DMS153 treated with DMSO at 0.1 percent for 48 hours (cell line): ENCODE data around the gene INPP5A.
"Not testable (repeated sequence)": the region's sequence is repeated elsewhere in the genome, so short reads cannot be mapped to it uniquely, and the experiment has no call there.

Experiments used
- DNase-seq: peaks from one replicate; lab custom pipeline; 2025; ENCODE audit not compliant: unreplicated experiment; lab: John Stamatoyannopoulos, UW

Gene INPP5A

DNA sequence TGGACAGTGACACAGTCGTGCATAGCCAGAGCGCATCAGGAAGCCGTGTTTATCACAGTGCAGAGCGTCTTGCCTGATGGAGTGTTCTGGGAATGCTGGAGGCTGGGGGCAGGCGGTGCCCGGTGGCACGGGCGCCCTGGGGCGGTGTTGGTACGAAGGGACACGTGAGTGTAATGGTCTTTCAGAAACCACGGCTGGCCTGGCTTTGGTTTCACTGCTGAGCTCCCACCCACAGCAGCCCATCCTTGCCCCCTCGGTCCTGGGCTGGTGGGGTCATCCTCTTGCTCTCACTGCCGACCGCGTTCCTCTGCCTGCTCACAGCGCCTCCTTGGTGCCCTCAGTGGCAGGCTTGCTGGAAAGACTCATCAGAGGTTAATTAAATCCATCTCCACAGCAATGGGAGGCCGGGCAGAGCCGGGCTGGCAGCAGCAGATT is 197.8 kb downstream of the INPP5A start:
- DNase-seq: no peak

DNA sequence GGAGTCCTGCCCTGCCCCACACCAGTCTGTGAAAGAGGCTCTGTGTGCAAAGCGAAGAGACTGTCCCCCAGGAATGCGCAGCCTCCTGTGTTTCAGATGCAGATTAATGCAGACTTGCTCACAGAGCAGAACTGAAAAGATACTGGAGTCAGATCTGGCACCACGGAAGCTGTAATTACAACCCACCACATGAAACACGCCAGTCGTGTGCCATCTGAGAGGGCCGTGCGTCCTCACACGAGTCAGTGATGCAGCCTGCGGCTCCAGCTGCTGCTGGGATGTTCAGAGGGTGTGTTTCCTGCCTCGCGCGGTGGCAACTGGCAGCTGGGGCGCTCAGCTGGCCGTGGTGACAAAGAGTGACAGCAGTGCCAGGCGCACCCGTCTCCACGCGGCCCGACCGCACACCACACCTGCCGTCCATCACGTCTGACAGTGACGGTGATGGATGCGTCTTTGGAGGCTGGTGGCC is 198.4 kb downstream of the INPP5A start:
- DNase-seq: no peak

DNA sequence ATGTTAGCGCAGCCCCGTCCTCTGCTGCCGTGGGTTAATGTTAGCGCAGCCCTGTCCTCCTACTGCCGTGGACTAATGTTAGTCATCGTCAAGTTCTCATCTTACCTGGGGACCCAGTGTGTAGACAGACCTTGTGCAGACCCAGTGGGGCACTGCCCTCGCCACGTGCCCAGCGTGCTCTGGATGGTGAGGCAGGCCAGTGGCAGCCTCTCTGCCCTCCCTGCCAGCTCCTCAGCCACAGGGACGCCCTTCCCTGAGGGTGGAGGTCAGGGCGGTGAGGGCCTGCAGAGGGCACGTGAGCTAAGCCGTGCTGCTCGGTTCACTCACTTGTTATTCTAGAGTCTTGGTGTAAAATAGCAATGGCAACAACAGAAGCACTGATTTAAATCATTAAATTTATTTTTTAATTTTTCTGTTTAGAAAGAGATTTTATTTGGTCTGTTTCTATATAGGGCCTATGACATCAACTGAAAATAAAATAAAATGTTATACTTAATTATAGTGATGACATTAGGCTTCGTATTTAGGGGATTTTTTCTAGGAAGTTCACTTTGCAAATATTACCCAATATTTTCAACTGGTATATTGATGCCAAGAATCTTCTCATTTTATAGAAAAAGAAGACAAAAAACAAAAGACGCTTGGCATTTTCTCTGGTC is 199.9 kb downstream of the INPP5A start:
- DNase-seq: no peak

DNA sequence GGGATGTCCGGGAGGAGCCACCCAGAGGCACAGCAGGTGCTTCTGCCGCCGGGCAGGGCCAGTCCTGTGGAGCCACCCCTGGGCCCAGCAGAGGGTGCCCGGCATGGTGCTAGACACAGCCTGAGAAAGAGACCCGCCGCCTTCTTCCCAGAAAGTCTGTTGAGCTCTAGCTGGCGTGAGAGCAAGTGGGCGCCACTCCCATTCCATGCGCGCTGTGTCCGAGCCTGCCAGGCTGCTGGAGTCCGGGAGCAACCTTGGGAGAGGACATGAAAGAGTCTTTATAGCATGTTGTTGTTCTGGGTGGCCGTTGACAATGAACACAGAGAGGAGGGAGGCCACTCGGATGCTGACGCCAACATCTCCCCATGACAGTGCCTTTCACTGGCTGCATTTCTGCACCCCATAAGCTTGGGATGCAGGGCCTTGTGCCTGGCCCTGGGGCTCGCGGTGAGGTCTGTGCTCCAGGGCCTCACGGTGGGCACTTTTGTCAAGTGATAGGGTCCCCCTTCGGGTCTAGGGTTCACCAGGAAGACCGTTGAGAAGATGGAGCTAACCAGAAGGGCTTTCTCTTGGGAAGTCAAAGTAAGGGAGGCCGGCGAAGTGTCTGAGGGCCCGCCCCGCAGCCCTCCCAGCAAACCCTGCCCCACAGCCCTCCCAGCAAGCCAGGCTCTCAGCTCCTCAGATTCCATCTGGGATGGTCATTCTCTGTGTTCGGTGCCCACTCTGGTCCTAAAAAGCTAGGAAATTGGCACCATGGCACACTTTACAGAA is 201.1 kb downstream of the INPP5A start:
- DNase-seq: no peak

DNA sequence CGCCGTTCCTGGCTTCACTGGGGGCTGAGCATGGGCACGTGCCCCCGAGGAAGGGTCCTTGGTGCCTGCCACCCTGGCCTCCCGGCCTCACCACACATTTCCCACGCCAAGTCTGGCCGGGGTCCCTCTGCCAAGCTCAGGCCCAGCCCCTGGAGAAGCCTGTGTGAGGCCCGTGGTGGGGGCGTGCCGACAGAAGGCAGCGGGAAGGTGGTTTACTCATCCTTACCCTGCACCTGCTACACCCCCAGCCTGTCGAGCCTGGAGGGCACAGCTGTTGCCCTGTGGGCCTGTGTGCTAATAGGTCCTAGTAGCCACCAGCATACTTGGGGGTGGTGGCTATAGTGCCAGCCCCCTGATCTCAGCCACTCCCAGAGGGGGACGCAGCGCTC is 201.6 kb downstream of the INPP5A start:
- DNase-seq: no peak

DNA sequence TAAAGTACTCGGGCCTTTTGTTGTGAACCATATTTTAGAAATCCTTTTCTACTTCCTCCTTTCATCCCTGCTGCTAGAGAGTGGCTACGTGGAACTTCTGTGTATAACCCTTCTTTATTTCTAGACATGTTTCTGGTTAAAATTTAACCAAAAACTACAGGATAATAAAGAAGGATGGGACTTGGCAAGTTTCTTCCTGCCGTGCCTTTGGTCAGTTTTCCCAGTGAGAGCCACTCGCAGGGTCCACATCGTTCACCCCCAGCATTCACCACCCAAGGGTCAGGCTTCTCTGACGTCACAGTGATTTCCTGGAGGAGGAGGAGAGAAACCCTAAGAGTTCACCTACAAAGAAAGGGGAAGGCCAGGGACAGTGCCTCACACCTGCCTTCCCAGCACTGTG is 203.0 kb downstream of the INPP5A start:
- no peak for DNase-seq

DNA sequence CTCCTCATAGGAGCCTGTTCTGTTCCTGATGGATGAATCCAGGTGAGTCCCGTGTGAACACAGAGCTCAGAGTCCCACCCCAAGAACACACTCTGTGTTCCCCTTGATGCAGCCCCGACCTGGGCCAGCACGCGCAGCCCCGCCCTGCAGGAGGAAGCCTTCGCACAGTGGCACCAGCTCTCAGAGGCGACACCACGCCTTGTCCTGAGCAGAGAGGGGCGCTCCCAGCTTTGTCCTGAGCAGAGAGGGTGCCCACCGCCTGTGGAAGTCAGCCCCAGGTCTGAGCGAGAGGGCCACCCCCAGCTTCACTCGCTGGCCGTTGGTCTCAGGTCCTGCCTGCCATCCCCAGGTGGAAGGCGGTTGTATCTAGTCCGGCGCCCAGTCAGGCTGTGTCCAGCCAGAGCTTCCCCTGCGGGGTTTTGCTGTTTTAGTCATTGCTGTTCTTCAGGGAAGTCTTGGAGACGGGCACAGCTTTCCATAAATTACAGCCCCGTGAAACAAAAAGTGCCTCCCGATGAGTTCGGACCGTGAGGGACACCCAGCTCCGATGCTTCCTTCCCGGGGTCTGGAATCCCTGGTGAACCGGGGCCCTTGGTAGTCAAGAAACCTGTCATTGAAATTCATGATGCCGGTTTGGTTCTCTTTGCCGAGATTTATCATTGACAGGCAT is 204.7 kb downstream of the INPP5A start:
- DNase-seq: no peak

DNA sequence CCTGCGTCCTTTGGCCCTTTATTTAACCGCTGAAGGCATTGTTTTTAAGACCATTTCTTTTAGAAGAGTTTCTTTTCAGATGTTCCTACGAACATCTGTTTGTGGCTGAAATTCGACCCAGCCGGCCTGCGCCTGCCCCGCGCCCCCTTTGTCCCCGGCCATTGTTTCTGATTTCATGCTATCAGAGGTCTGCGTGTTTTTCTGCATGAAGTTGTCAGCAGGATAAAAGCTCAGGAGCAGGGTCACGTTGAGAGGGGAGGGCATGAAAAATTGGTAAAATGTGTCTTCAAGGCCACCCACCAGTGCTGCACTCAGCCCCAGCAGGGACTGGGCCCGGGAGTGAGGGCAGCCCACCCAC is 205.2 kb downstream of the INPP5A start:
- DNase-seq: no peak

DNA sequence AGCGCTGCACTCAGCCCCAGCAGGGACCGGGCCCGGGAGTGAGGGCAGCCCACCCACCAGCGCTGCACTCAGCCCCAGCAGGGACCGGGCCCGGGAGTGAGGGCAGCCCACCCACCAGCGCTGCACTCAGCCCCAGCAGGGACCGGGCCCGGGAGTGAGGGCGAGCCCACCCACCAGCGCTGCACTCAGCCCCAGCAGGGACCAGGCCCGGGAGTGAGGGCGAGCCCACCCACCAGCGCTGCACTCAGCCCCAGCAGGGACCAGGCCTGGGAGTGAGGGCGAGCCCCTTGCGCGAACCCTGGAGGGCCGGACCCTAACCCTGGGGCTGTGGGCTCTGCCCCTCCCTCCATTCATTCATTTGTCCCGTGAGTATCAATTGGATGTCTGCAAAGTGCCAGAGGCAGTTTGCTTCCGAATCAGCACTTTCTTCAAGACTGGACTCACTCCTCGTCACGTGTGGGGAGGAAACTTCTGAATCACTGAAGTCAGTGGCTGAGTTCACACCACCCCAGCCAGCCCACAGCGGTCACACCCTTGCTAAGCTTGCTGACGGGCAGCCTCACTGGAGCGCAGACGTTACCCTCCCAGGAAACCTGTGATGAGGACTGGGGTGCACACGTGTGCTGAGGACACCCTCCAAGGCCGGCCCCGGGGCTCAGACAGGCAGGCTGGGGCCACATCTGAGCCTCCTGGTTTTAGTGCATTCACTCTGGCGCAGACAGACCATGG is 205.8 kb downstream of the INPP5A start:
- not testable (repeated sequence) for DNase-seq

DNA sequence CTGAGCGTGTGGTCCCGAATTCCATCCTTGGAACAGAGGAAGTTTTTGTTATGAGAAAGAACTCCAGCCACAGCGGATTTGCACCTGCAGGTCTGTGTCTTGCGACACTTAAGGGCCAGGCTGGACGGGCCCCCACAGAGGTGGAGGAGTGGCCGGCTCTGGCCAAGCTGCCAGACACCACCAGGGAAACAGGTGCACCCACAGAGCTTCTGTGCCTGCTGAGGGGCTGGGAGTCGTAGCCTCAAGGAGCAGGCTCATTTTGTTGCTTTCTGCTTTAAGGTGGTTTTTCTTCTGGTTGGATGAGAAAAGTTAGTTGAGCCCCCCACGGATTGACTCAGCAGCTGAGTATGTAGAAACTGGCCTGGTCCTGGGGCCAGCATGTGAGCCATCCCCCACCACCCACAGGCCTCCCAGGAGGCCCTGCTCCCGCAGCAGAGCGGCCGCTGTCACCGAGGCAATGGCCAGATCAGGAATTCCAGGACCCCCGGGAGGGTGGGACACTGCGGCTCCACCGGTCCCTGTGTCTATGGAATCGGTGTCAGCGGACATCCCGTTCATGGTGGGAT is 206.4 kb downstream of the INPP5A start:
- no peak for DNase-seq

DNA sequence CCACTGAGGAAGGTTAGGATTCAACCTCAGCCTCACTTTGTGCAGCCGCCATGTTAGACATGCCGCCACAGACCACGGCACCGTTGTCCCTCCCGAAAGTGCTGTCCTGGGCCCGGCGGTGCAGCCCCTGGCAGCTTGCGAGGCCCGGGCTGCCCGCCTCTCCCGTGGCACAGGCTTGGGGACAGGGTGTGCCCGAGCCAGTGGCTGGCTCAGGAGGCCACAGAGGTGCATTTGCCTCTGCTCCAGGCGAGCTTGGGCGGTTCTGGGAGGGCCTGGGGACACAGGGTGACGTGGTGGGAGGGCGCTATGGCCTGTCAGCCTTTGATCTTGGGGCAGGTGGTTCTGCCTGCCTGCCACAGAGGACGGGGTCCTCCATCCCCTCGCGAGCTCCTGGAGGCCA is 207.3 kb downstream of the INPP5A start:
- no peak for DNase-seq

DNA sequence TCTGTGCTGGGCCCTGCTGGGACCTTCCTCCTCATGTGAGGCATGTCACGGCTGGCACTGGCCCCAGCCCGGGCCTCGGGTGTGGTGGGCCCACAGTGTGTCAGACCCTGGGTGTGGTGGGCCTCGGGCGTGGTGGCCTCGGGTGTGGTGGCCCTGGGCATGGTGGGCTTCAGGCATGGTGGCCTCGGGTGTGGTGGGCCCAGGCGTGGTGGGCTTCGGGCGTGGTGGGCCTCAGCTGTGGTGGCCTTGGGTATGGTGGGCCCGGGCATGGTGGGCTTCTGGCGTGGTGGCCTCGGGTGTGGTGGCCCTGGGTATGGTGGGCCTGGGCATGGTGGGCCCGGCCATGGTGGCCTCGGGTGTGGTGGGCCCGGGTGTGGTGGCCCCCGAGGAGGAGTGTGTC is 207.9 kb downstream of the INPP5A start:
- DNase-seq: no peak

DNA sequence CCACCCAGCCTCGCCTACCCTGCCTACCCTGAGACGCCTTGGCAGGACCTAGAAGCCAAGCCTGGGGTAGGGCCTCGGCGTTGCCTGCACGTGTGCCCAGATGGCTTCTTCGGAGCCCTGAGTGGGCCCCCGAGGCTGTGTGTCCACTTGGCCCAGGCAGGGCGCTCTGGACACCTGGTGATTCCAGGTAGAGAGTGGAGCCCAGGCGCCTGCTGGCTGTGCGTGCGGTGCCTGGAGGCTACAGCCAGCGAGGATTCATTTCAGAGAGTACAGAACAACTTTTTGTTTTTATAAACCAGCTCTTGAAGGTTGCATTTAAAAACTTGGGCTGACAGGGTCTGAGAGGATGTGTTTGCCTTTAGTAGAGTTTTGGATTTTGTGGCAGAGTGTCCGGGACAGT is 208.4 kb downstream of the INPP5A start:
- DNase-seq: no peak

DNA sequence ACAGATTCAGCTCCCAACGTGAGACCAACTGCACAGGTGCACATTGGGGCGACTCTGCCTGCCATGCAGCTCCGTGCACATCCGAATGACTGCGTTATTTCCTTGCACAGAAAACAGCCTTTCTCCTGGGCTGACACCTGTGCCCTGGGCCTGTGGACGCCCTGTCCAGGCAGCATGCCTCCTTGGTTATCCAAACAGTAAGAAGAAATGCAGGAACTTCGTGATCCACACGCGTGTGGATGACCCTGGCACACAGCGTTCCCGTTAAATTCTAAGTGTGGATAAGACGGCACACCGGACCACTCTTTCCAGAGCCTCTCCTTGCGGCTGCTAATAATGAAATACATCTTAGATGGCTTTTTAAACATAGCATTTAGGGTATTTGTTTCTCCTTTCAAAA is 208.8 kb downstream of the INPP5A start:
- no peak for DNase-seq

DNA sequence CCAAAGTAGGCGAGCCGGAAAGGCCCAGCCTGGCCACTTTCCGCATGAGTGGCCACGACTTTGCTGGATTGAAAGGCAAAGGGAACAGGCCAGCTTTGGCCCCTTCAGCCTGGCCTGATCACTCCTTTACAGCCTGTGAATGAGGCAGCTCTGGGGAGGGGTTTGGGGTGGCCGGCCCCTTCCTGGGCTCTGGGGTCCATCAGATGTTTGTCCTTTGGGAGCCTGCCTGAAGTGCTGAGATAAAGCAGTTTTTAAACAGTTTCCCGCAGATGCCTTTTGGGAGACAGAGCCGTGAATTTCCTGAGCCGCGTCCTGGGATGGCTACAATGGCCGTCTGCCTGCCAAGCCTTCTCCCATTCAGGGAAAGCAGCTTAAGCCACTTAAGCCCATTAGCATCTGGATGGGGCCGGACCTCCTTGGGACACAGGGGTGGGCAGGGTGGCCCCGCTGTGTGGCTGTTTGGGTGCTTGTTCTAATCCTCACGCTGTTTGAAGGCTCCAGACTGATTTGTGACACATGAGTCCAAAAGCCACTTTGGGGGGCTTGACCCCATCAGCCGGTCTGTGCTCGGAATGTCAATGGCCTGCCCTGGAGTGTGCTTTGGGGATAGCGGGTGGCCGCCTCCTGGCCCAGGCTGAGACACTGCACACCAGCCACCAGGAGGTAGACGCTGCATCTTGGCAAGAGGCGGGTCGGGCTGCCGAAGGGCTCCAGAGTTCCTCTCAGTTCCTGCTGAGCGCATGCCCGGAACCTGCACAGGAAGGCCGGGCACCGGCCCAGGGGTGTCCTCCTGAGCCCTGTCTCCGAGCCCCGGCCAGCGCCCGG is 209.4 kb downstream of the INPP5A start:
- DNase-seq: no peak

DNA sequence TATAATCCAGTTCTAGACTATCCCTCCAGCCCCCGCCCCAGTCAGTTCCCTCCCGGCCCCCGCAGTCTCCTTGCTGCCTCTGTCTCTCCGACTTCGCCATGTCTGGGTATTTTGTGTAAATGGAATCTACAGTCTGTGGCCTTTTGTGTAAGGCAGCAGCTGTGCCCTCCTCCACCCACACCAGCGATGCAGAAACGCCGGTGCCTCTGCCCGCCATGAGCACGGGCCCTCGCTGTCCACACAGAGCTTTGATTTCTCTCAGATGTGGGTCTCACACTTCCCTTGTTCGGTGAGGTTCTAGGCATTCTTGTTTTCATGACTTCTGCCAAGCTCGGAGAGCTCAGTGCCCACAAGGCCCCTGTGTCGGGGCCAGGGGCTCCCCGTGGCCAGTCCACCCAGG is 210.5 kb downstream of the INPP5A start:
- no peak for DNase-seq

DNA sequence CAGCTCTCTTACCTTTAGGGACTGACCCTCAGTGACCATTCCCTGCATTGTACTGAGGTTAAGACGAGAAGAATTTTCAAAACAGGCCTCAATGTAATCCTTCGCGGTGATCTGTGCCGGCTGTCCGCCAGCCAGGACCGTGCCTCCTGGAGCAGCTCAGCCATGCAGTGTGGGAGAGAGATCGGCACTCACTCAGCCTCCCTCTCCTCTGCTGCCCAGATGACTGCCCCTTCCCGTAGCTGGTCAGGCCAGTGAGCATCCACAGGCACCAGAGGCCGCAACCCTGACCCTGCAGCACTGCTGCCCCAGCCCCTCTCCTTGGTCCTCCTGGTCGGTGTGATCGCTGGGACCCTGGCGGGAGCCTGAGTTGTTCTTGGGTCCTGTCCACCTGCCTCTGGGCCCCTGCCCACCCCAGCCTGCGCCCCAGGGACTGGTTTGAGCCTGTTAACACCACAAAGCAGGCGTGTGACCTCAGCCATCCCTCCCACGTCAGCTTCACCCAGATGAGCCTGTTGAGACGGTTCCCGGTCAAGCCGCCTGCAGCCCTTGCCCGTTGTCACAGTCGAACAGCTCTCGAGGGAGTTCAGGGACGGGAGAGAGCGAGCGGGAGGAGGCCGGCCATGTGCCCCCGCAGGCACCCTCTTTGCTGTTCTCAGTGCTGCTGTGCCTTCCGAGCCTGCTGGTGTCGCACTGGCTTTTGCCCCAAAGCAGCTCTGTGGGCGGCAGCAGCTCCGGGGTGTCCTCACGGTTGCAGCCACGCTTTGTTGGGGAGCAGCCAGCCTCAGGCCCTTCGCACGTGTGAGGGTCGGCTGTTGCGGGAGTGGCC is 211.2 kb downstream of the INPP5A start:
- no peak for DNase-seq

DNA sequence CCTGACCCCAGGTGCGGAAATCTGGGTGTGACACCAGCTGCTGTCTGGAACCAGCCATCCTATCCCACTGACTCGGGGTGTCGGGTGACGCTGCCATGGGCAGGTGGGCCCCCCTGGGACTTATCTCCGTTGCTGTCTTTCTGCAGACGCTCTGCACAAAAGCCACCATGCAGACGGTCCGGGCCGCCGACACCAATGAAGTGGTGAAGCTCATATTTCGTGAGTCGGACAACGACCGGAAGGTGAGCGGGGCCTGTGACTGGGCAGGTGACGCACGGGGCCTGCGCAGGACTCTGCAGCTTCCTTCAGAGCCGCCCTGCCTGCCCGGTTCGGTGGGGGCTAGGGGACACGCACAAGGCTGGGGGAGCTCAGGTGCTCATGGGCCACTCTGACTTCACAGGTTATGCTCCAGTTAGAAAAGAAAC is 211.8 kb downstream of the INPP5A start:
- no peak for DNase-seq

DNA sequence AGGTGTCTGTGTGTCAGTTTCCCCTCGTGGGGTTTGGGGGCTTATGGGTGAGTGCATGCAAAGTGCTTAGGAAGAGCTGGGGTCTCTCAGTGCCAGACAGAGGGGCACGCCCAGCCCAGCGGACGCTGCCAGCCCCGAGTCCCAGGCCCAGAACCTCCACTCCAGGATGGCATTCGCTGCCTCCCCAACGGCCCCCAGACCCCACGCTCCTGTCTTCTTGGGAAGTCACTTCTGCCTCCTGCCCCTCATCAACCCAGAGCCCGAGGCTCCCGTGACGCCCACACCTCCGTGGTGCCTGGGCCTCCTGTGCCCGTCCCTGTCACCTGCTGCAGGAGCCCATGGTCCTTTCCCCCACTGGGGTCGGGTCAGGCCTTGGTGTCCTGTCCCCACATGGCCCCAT is 213.3 kb downstream of the INPP5A start:
- no peak for DNase-seq
